Stimulated activated CD8-positive, alpha-beta memory T cell treated with anti-CD3 and anti-CD28 coated beads, Interleukin-15, amount 100 ng/mL, for 48 hours (primary cell): ENCODE measurements around the gene ERCC6.
A peak's percentile ranks its signal among the peaks of the same experiment; 100 is the strongest.

Experiments
- DNase-seq, 2 donors: peaks; one replicate each; pipeline ENCODE4 v3.0.0-alpha.2; 2020; ENCODE audit warnings: low read depth in 2 of 2

Gene ERCC6

GRCh38 chr10:49512121-49512809 lies 26.7 kb downstream of the ERCC6 start:
- DNase-seq: no peak

- DNase-seq: no peak
Observed at GRCh38 chr10:49509771-49510303, 29.1 kb downstream of the ERCC6 start.

GRCh38 chr10:49508654-49509053 lies 30.3 kb downstream of the ERCC6 start:
- no peak for DNase-seq

GRCh38 chr10:49508249-49508648 lies 30.7 kb downstream of the ERCC6 start:
- DNase-seq: peak in 1 of 2 donors; percentile 18

GRCh38 chr10:49505589-49505988 lies 33.3 kb downstream of the ERCC6 start:
- DNase-seq: no peak

- no peak for DNase-seq
Observed at GRCh38 chr10:49505076-49505475, 33.8 kb downstream of the ERCC6 start.

GRCh38 chr10:49504528-49504927 lies 34.4 kb downstream of the ERCC6 start:
- no peak for DNase-seq

- DNase-seq: no peak
Observed at GRCh38 chr10:49502358-49502757, 36.6 kb downstream of the ERCC6 start.

GRCh38 chr10:49500412-49500811 lies 38.5 kb downstream of the ERCC6 start:
- DNase-seq: no peak

- no peak for DNase-seq
Observed at GRCh38 chr10:49499305-49499851, 39.5 kb downstream of the ERCC6 start.

GRCh38 chr10:49498425-49498824 lies 40.5 kb downstream of the ERCC6 start:
- no peak for DNase-seq

- DNase-seq: no peak
Observed at GRCh38 chr10:49497358-49497757, 41.6 kb downstream of the ERCC6 start.

- DNase-seq: no peak
Observed at GRCh38 chr10:49488056-49488717, 50.7 kb downstream of the ERCC6 start.

GRCh38 chr10:49486738-49487137 lies 52.2 kb downstream of the ERCC6 start:
- no peak for DNase-seq

- DNase-seq: no peak
Observed at GRCh38 chr10:49486009-49486408, 52.9 kb downstream of the ERCC6 start.

- DNase-seq: no peak
Observed at GRCh38 chr10:49484486-49485235, 54.3 kb downstream of the ERCC6 start.

GRCh38 chr10:49478819-49479218 lies 60.1 kb downstream of the ERCC6 start:
- DNase-seq: no peak

GRCh38 chr10:49474901-49475300 lies 64.0 kb downstream of the ERCC6 start:
- no peak for DNase-seq

- DNase-seq: no peak
Observed at GRCh38 chr10:49471532-49471931, 67.4 kb downstream of the ERCC6 start.

GRCh38 chr10:49465736-49466135 lies 73.2 kb downstream of the ERCC6 start:
- no peak for DNase-seq
